Tibial nerve (tissue), 3 donors: Measurements from ENCODE around the gene PXDC1.

Experiments
- CTCF ChIP-seq, 5 experiments: fragments of 200-600 bp in 3 of 5; fragments of 450-650 bp in 2 of 5; sonication (generic) in 3 of 5; IDR thresholded peaks; one replicate each; pipeline ENCODE4 v1.5.1; 2016 to 2019; ENCODE audit warnings: antibody characterized with exemption in 5 of 5, mild to moderate bottlenecking in 3 of 5, moderate library complexity in 2 of 5
- POLR2A ChIP-seq, 2 donors: fragments of 450-650 bp; IDR thresholded peaks; one replicate each; pipeline ENCODE4 v1.6.1; 2017; ENCODE audit warnings: antibody characterized with exemption in 2 of 2, mild to moderate bottlenecking in 2 of 2, moderate library complexity in 2 of 2

- TF ChIP-seq CTCF (IDR thresholded peaks at IDR 0.05) (peak; percentile 34 to 73 (median 51)), POLR2A (IDR thresholded peaks at IDR 0.05) (no peak)
Measured at GRCh38 chr6:3748208-3749066, 3.1 kb downstream of the PXDC1 start.
